NCI-H187 treated with DMSO at 0.1 percent for 48 hours (cell line): ENCODE results near the gene CD200R1.

Source experiments
- DNase-seq: peaks from one replicate; lab custom pipeline; 2025; lab: John Stamatoyannopoulos, UW

Gene CD200R1

GRCh38 chr3:112974894-112975293 is at the start of gene CD200R1:
CD200R1 (minus strand) TSS chr3:112975103; CDS start chr3:112974857, 246 bp downstream.
- DNase-seq: no peak

GRCh38 chr3:113021471-113021870 is 46.6 kb upstream of the CD200R1 start:
- DNase-seq: no peak

GRCh38 chr3:113019182-113020137 is 44.6 kb upstream of the CD200R1 start:
- DNase-seq: peak; percentile 35

- DNase-seq: no peak
Observed at GRCh38 chr3:113018536-113019181, 43.8 kb upstream of the CD200R1 start.

- no peak for DNase-seq
Observed at GRCh38 chr3:113013593-113013992, 38.7 kb upstream of the CD200R1 start.

- no peak for DNase-seq
Observed at GRCh38 chr3:113008117-113008516, 33.2 kb upstream of the CD200R1 start.

GRCh38 chr3:113006359-113007056 is 31.6 kb upstream of the CD200R1 start:
- no peak for DNase-seq

GRCh38 chr3:113005611-113006010 is 30.7 kb upstream of the CD200R1 start:
- no peak for DNase-seq

GRCh38 chr3:113002679-113003078 is 27.8 kb upstream of the CD200R1 start:
- DNase-seq: no peak

GRCh38 chr3:113002037-113002436 is 27.1 kb upstream of the CD200R1 start:
- DNase-seq: no peak

- DNase-seq: no peak
Observed at GRCh38 chr3:113000691-113001090, 25.8 kb upstream of the CD200R1 start.

GRCh38 chr3:112995800-112996199 is 20.9 kb upstream of the CD200R1 start:
- no peak for DNase-seq

GRCh38 chr3:112990672-112991602 is 16.0 kb upstream of the CD200R1 start, which contains the start of gene GTPBP8:
GTPBP8 (plus strand) TSS chr3:112990984; CDS start chr3:112991000, 16 bp downstream.
- peak; percentile 39 for DNase-seq

- DNase-seq: no peak
Observed at GRCh38 chr3:112987710-112988334, 12.9 kb upstream of the CD200R1 start.

GRCh38 chr3:112984485-112984884 is 9.6 kb upstream of the CD200R1 start:
- no peak for DNase-seq

GRCh38 chr3:112982710-112983109 is 7.8 kb upstream of the CD200R1 start:
- no peak for DNase-seq

- DNase-seq: no peak
Observed at GRCh38 chr3:112980080-112980479, 5.2 kb upstream of the CD200R1 start.

- no peak for DNase-seq
Observed at GRCh38 chr3:112979244-112979832, 4.4 kb upstream of the CD200R1 start.

GRCh38 chr3:112976953-112977352 is 2.0 kb upstream of the CD200R1 start:
- DNase-seq: no peak

- no peak for DNase-seq
Observed at GRCh38 chr3:112976001-112976400, 1.1 kb upstream of the CD200R1 start.

GRCh38 chr3:112974178-112974517 is 755 bp downstream of the CD200R1 start:
- no peak for DNase-seq
